ENCODE measurements around the gene CASKIN2. TPM values are rescaled to one million over a fixed set of nuclear protein-coding genes. Genes with fewer than 3 reads are reported as not detected.
A peak's percentile ranks its signal among the peaks of the same experiment; 100 is the strongest.

Gene CASKIN2
- total RNA-seq, 1 experiment from 2014 or later: 25.4 TPM

DNA sequence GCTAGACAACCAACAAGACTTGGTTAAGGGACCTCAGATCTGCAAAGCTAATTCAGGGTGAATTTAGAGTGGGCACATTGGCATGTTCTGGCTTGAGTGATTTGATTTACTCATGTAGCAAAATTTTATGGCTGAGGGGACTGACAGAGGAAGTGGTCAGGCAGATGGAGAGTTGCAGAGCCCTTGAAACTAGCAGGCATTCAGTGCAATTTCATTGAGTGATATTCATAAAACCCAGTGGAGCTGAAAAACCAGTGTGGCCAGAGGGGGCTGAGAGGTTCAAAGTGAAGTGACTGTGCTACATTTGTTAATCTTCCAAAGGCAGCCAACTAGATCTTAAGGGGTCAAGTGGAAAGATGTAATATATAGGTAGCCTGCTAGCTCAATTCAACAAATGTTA lies 61.1 kb downstream of the CASKIN2 start:
- TF ChIP-seq EZH2 (IDR thresholded peaks at IDR 0.05; ENCODE audit: low read depth): no peak
- TF ChIP-seq, protein P1, sequence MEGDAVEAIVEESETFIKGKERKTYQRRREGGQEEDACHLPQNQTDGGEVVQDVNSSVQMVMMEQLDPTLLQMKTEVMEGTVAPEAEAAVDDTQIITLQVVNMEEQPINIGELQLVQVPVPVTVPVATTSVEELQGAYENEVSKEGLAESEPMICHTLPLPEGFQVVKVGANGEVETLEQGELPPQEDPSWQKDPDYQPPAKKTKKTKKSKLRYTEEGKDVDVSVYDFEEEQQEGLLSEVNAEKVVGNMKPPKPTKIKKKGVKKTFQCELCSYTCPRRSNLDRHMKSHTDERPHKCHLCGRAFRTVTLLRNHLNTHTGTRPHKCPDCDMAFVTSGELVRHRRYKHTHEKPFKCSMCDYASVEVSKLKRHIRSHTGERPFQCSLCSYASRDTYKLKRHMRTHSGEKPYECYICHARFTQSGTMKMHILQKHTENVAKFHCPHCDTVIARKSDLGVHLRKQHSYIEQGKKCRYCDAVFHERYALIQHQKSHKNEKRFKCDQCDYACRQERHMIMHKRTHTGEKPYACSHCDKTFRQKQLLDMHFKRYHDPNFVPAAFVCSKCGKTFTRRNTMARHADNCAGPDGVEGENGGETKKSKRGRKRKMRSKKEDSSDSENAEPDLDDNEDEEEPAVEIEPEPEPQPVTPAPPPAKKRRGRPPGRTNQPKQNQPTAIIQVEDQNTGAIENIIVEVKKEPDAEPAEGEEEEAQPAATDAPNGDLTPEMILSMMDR (conservative IDR thresholded peaks at IDR 0.05): no peak
- Histone ChIP-seq H3K36me3 (ENCODE audit: low read depth) (no peaks in the 10 kb centered on the region), H3F3A (ENCODE audit: insufficient read depth, low read depth) (peaks cover 25% of the 10 kb centered on the region), H3K9me2 (ENCODE audit: insufficient read depth) (no peaks in the 10 kb centered on the region), H3K4me3 (no peak overlapping the region), H3K79me2 (ENCODE audit: low read depth) (peaks cover 23% of the 10 kb centered on the region), H3K4me2 (no peak overlapping the region), H3K27ac (no peak overlapping the region), H2AFZ (0 out of 2 replicates have a peak overlapping the region, but pooled peaks have one; percentile 17), H4K20me1 (ENCODE audit: insufficient read depth) (no peaks in the 10 kb centered on the region), H3K9me3 (ENCODE audit: insufficient read depth, low read depth) (no peaks in the 10 kb centered on the region), H3K4me1 (replicated peaks; ENCODE audit: insufficient read depth) (peaks cover 29% of the 10 kb centered on the region), H3K27me3 (ENCODE audit: insufficient read depth, low read depth) (no peaks in the 10 kb centered on the region)
- no peak for DNase-seq
- intact Hi-C loops (cut with micrococcal nuclease; ENCODE audit: unreplicated experiment): no loop called here
- no TSS peak for BruUV-seq (replicated peaks)
- POLR2A ChIA-PET (ENCODE audit: unreplicated experiment): interaction anchor here (0.6 kb wide), 2 partner anchors 156 to 311 kb away, joined by 3 to 6 read pairs; no protein-coding TSS in a partner anchor
- CTCF ChIA-PET: interaction anchor here (0.6 kb wide), 1 partner anchor 18 kb away, joined by 6 read pairs; no protein-coding TSS in a partner anchor

DNA sequence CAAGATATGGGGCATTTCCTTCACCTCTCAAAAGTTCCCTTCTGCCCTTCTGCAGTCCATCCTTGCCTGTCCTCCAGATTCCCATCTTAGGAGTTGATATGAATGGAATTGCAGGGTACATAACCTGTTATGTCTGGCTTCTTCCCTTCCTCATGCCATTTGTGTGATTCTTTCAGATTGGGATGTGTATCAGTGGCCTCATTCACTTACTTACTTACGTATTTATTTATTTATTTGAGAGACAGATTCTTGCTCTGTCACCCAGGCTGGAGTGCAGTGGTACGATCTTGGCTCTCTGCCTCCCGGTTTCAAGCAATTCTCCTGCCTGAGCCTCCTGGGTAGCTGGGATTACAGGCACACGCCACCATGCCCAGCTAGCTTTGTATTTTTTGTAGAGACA lies 65.1 kb downstream of the CASKIN2 start:
- intact Hi-C loops (cut with micrococcal nuclease; ENCODE audit: unreplicated experiment): no loop called here
- POLR2A ChIA-PET (ENCODE audit: unreplicated experiment): no interaction called here
- CTCF ChIA-PET: no interaction called here

More for the DNA sequence above, 65.1 kb downstream of the CASKIN2 start:
- Histone ChIP-seq H2AFZ (no peak overlapping the region; the same call in 1 of the 2 replicates), H4K20me1 (ENCODE audit: insufficient read depth) (no peaks in the 10 kb centered on the region), H3K27ac (no peak overlapping the region), H3F3A (ENCODE audit: insufficient read depth, low read depth) (peaks cover 10% of the 10 kb centered on the region; the same call in 1 of the 2 replicates), H3K4me2 (no peak overlapping the region), H3K4me3 (no peak overlapping the region), H3K27me3 (ENCODE audit: insufficient read depth, low read depth) (no peaks in the 10 kb centered on the region), H3K36me3 (ENCODE audit: low read depth) (no peaks in the 10 kb centered on the region), H3K79me2 (ENCODE audit: low read depth) (no peaks in the 10 kb centered on the region), H3K9me2 (ENCODE audit: insufficient read depth) (no peaks in the 10 kb centered on the region), H3K4me1 (replicated peaks; ENCODE audit: insufficient read depth) (no peaks in the 10 kb centered on the region), H3K9me3 (ENCODE audit: insufficient read depth, low read depth) (no peaks in the 10 kb centered on the region)
- DNase-seq: no peak
- BruUV-seq (replicated peaks): no TSS peak
- TF ChIP-seq, protein P1 (conservative IDR thresholded peaks at IDR 0.05): no peak
- no peak for TF ChIP-seq EZH2 (IDR thresholded peaks at IDR 0.05; ENCODE audit: low read depth)

Small RNA genes lying within 50 kb of the gene (microRNA-seq; reads per million reads assigned to microRNA genes)
- not detected for gene MIR6785 (ENCODE audit: borderline number of aligned reads, borderline replicate concordance)

Other genes with a start within 250 kb of the CASKIN2 start
- 23.4 and 35.4 TPM in 2 replicates for gene MIF4GD, start 244.3 kb downstream of the CASKIN2 start, total RNA-seq (2021)
- gene SLC25A19, start 226.1 kb downstream of the CASKIN2 start, total RNA-seq (2021): 18.7 and 19.4 TPM in 2 replicates
- 75.3 and 81.3 TPM in 2 replicates for gene GRB2, start 109.9 kb downstream of the CASKIN2 start, total RNA-seq (2021)
- 78.9 and 95.7 TPM in 2 replicates for gene TMEM94, start 58.9 kb downstream of the CASKIN2 start, total RNA-seq (2021)
- 42.6 and 45.1 TPM in 2 replicates for gene TSEN54, start 991 bp upstream of the CASKIN2 start, total RNA-seq (2021)
- 138 and 156 TPM in 2 replicates for gene LLGL2, start 10.2 kb upstream of the CASKIN2 start, total RNA-seq (2021)
- gene MYO15B, start 72.3 kb upstream of the CASKIN2 start, total RNA-seq (2021): 53.5 and 79.7 TPM in 2 replicates
- gene SMIM5, start 117.9 kb upstream of the CASKIN2 start, total RNA-seq (2021): 0.31 and 0.40 TPM in 2 replicates
- 41.0 and 44.2 TPM in 2 replicates for gene RECQL5, start 151.6 kb upstream of the CASKIN2 start, total RNA-seq (2021)
- 79.5 and 80.3 TPM in 2 replicates for gene SAP30BP, start 151.8 kb upstream of the CASKIN2 start, total RNA-seq (2021)
- gene ITGB4, start 205.9 kb upstream of the CASKIN2 start, total RNA-seq (2021): 448 and 461 TPM in 2 replicates
- 12.7 and 12.8 TPM in 2 replicates for gene GALK1, start 249.7 kb upstream of the CASKIN2 start, total RNA-seq (2021)